ENCODE measurements around the gene STAMBP. TPM values are rescaled to one million over a fixed set of nuclear protein-coding genes. Genes with fewer than 3 reads are reported as not detected.

STAMBP gene
- total and polyA plus RNA-seq, 2 of the 4 experiments (the other 2 are of a cell fraction), result 29.7 to 38.7 TPM

DNA sequence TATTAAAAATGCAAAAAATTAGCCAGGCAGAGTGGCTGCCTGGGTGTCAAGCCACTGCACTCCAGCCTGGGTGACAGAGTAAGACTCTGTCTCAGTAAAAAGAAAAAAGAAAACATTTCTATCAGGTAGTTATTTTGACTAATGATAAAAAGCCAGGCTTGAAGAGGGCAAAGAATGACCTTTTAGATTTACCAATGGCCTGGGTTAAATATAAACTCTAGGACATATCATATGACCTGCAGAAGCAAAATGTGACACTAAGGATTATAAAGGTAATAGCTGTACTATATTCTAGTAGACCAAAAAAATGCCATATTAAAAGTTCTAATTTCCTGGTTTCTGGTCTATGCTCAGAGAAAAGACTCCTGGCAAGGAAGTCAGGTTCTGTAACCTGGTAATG is 16.1 kb upstream of the STAMBP start:
- Histone ChIP-seq H2BK120ac (ENCODE audit: low read depth, low read length) (no peak overlapping the region), H3K9me3 (ENCODE audit: control insufficient read depth, insufficient read depth, low read length) (no peaks in the 10 kb centered on the region), H4K20me1 (ENCODE audit: insufficient read depth, low read length) (no peaks in the 10 kb centered on the region), H2BK5ac (ENCODE audit: low read depth, low read length, poor library complexity, severe bottlenecking) (no peak overlapping the region), H3K18ac (ENCODE audit: low read depth, low read length) (no peak overlapping the region), H3K79me1 (ENCODE audit: low read depth in 1 of 2, low read length in 2 of 2) (no peaks in the 10 kb centered on the region), H3K4ac (ENCODE audit: low read depth, low read length) (no peak overlapping the region), H3K27me3 (ENCODE audit: control insufficient read depth, insufficient read depth, low read length) (peaks cover 33% of the 10 kb centered on the region), H2BK15ac (ENCODE audit: low read depth, low read length) (no peak overlapping the region), H2AK9ac (replicated peaks; ENCODE audit: low read depth, low read length, poor library complexity) (no peak overlapping the region), H3K14ac (replicated peaks; ENCODE audit: low read depth, low read length) (no peak overlapping the region), H2BK20ac (ENCODE audit: low read depth, low read length) (no peak overlapping the region), H2AFZ (replicated peaks; ENCODE audit: low read length, poor library complexity) (no peak overlapping the region), H3K4me1 (ENCODE audit: control insufficient read depth, insufficient read depth, low read length) (no peaks in the 10 kb centered on the region), H4K8ac (ENCODE audit: low read depth in 2 of 2, low read length in 2 of 2) (no peak overlapping the region), H3K4me2 (ENCODE audit: low read depth, low read length) (no peak overlapping the region), H3K9ac (ENCODE audit: low read depth, low read length) (no peak overlapping the region), H3K36me3 (ENCODE audit: control insufficient read depth, insufficient read depth, low read length) (no peaks in the 10 kb centered on the region), H4K5ac (ENCODE audit: low read depth, low read length) (no peak overlapping the region), H3K56ac (ENCODE audit: extremely low read depth, insufficient read depth, low read length) (no peak overlapping the region), H4K91ac (ENCODE audit: insufficient read depth, low read depth, low read length) (no peak overlapping the region), H3K9me1 (ENCODE audit: insufficient read depth, low read length) (0 out of 2 replicates have a peak, but pooled peaks cover 5% of the 10 kb centered on the region), H2AK5ac (ENCODE audit: low read depth, low read length) (no peak overlapping the region), H3K27ac (ENCODE audit: insufficient read depth, low read length) (no peak overlapping the region), H3K23ac (ENCODE audit: low read depth, low read length) (no peak overlapping the region), H3K4me3 (ENCODE audit: insufficient read depth, low read depth, low read length) (no peak overlapping the region)
- POLR2A ChIA-PET (ENCODE audit: unreplicated experiment), result no interaction called here
- DNase-seq (no peak), ATAC-seq (ENCODE audit: low read depth) (no peak)
- CTCF ChIA-PET, result no interaction called here
- TF ChIP-seq RCOR1 (IDR thresholded peaks at IDR 0.05; ENCODE audit: insufficient replicate concordance, low read length) (no peak), CEBPB (IDR thresholded peaks at IDR 0.05; ENCODE audit: low read depth, low read length) (no peak), MAFK (IDR thresholded peaks at IDR 0.05; ENCODE audit: low read depth, low read length) (no peak), RFX5 (IDR thresholded peaks at IDR 0.05; ENCODE audit: low read depth, low read length) (no peak), FOS (IDR thresholded peaks at IDR 0.05; ENCODE audit: low read depth, low read length) (no peak), BHLHE40 (IDR thresholded peaks at IDR 0.05; ENCODE audit: low read depth, low read length) (no peak), MAZ (IDR thresholded peaks at IDR 0.05; ENCODE audit: borderline replicate concordance, low read depth, low read length) (no peak), MXI1 (IDR thresholded peaks at IDR 0.05; ENCODE audit: borderline replicate concordance, low read depth, low read length) (no peak)
- intact Hi-C loops (cut with micrococcal nuclease) (no loop called here), dilution Hi-C loops (cut with HindIII; ENCODE audit: low sequenced_read_pairs, unreplicated experiment) (no loop called here), in situ Hi-C loops (cut with MboI; ENCODE audit: low sequenced_read_pairs) (loop anchor here (25.0 kb wide), 1 partner anchor 525 kb away; the partner anchor contains the start of gene SLC4A5)
- BruUV-seq (replicated peaks), result no TSS peak

All from IMR-90 (cell line).